ENCODE measurements around the gene NPFFR1. TPM values are rescaled to one million over a fixed set of nuclear protein-coding genes. Genes with fewer than 3 reads are reported as not detected.

The NPFFR1 gene
- total RNA-seq: not detected in 2 replicates

DNA sequence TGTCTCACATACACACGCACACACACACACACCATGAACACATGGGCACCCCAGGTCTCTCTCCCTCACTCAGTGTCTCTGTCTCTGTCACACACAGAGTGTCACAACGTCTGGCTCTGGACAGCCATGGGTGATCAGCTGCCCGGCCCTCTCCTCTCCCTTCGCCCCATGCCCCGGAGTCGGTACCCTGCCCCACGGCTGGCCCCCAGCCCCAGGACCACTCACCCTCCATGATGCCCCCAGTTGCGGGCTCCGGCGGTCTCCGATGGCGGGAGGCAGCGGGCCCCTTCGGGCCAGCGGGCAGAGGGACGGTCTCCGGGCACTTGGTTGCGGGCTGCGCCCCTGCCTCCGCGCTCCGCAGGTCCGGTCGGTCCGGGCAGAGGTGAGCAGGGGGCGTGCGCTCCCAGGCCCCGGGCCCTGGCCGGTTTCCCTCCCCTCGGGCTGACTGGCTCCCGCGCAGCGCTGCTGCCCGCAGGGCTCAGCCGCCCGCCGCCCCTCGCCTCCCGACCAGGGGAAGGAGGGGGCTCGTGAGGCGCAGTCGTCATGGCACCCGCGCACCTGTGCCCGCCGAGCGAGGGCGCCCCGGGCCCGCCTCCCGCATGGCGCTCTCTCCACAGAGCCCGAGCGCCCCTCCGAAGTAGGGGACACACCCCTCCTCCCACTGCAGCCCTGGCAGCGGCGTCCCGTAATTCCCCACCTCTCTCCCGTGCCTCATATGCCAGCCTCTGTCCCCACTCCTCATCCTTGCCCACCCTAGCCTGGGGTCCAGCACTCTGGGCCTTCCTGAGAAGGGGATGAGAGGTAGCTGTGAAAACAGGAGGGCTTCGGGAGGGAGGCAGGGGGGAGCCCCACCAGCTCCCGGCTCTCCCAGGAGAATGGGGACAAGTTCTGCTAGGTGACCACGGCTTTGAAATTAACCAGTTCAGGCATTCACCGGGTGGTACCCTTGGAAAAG is at the start of gene NPFFR1:
NPFFR1 (minus strand) TSS at position 560 of the 955 bp plus-strand sequence; CDS start at position 232, 328 bp downstream.
- DNase-seq (ENCODE audit: extremely low read depth, low read depth, low spot score): no peak

GRCh38 chr10:70333268-70333667 is 49.5 kb upstream of the NPFFR1 start:
- DNase-seq (ENCODE audit: extremely low read depth, low read depth, low spot score): no peak

DNA sequence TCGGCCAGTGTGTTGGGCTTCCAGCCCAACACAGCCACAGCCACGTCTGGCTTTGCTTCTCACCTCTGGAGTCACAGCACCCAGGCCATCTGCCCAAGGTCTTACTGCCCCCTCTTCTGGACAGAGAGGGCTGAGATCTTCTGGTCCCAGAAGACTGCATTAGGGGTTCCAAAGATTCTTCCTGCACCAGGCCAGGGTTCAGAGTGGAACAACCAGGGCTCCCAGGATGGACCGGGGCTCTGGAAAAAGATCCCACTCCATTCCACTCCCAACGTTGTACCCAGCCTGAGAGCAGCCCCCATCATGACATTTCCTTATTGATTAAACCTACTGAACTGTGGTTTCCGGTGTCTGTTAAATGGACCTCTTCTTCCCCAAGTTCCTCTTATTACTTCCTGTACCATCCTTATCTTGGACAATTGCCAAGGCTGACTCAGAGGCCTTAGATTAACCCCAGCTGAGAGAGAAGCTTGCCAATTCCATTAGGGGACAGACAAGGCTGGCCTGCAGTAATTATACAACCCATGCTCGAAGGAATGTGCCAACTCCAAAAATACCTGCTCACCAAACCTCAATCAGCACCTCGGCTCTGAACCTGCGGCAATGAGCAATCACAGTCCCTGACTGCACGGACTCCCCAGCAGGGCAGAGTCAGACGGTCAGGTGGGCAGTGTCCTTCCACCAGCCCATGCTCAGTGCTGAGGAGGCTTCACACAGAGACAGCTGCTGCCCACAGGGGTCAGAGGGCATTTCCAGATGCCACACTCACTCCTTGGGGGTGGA is 47.9 kb upstream of the NPFFR1 start:
- DNase-seq (ENCODE audit: extremely low read depth, low read depth, low spot score): peak; percentile 75

DNA sequence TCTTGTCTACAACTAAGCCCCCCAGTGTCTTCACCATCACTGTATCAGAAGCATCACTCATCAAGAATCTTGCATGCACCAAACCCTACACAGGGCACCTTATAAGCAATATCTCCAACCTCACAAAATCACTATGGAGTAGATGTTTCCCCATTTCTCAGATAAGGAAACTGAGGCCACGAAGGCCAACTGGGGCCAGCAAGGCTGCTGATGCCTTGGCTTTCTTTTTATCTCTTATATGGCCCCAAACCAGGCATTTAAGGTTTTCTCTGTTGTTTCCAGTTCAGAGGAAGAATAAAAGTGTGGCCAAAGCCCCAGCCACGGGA is 47.3 kb upstream of the NPFFR1 start:
- DNase-seq (ENCODE audit: extremely low read depth, low read depth, low spot score): no peak

- no peak for DNase-seq (ENCODE audit: extremely low read depth, low read depth, low spot score)
These were observed 46.9 kb upstream of the NPFFR1 start for GRCh38 chr10:70330671-70331070.

DNA sequence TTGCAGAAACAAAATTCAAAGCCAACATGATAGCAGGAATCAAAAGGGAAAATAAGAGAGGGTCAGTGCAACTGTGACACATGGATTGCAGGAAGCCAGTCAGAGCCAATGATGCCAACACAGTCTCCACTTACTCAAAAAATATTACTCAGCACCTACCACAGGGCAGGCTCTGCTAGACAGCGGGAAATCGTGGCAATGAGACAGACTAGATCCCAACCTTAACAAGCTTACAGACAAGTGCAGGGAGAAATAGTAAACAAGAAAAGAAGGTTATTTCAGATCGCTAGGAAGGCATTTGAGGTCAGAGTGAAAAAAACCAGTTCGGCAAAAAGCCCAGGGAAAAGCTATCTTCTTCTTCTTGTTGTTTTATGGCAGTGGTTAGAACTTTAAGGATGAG is 45.2 kb upstream of the NPFFR1 start:
- no peak for DNase-seq (ENCODE audit: extremely low read depth, low read depth, low spot score)

- no peak for DNase-seq (ENCODE audit: extremely low read depth, low read depth, low spot score)
These were observed 44.2 kb upstream of the NPFFR1 start for GRCh38 chr10:70328018-70328417.

- DNase-seq (ENCODE audit: extremely low read depth, low read depth, low spot score): no peak
These were observed 41.4 kb upstream of the NPFFR1 start for GRCh38 chr10:70324951-70325781.

- no peak for DNase-seq (ENCODE audit: extremely low read depth, low read depth, low spot score)
These were observed 40.6 kb upstream of the NPFFR1 start for GRCh38 chr10:70324339-70324861.

DNA sequence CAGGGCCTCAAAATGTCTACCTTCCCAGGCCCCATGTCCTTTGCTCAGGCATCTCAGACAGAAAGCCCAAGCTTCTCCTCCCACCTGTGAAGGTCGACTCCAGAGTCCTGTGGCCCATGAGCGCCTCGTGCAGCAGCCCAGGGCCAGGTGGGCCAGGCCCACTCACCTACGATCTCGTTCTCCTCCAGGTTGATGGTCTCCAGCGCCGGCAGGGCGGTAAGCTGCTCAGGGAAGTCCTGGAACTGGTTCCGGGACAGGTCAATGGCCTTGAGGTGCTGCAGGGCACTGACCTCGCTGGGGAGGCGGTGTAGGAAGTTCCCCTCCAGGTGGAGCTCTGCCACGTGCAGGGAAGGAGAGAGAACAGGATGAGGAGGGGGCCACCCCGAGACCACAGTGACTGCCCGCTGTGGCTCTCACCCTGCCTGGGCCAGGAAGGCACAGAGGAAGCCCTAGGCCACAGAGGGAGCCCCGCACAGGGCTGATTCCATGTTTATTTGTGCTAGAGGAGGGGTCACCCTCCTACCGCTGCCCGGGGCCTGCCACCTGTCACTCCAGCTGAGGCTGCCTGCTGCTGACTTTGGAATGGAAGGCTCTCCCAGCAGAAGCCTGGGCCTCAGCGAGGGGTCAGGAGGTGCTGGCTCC is 40.0 kb upstream of the NPFFR1 start:
- no peak for DNase-seq (ENCODE audit: extremely low read depth, low read depth, low spot score)

DNA sequence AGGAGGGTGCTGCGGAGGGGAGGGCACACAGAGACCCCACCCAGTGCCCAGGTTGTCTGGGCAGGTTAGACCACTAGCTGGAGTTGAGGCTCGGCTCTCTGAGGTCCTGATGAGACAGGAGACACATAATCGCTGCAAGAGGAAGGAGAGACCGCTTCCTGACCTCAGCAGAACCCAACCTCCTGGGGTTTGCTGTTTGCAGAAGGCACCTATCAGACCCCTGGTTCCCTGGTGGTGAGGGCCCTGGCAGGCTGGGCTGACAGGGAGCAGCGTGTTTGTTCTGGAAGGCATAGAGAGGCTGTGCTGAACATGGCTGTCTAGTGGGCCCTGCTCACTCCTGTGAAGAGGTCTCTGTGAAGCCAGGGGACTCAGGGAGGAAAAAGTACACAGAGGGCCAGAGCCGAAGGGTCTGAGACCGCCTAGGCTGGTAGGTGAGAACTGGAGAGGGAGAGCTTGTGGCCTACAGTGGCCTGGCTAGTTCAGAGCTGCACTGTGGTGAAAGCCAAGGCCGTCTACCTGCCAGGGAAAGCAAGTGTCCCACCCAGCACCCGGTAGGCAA is 39.4 kb upstream of the NPFFR1 start:
- DNase-seq (ENCODE audit: extremely low read depth, low read depth, low spot score): no peak

- no peak for DNase-seq (ENCODE audit: extremely low read depth, low read depth, low spot score)
These were observed 38.4 kb upstream of the NPFFR1 start for GRCh38 chr10:70321897-70322890.

GRCh38 chr10:70321233-70321632 is 37.4 kb upstream of the NPFFR1 start:
- DNase-seq (ENCODE audit: extremely low read depth, low read depth, low spot score): no peak

- DNase-seq (ENCODE audit: extremely low read depth, low read depth, low spot score): no peak
These were observed 36.9 kb upstream of the NPFFR1 start for GRCh38 chr10:70320751-70321150.

- DNase-seq (ENCODE audit: extremely low read depth, low read depth, low spot score): no peak
These were observed 36.0 kb upstream of the NPFFR1 start for GRCh38 chr10:70319824-70320223.

- no peak for DNase-seq (ENCODE audit: extremely low read depth, low read depth, low spot score)
These were observed 35.4 kb upstream of the NPFFR1 start for GRCh38 chr10:70319183-70319582.

DNA sequence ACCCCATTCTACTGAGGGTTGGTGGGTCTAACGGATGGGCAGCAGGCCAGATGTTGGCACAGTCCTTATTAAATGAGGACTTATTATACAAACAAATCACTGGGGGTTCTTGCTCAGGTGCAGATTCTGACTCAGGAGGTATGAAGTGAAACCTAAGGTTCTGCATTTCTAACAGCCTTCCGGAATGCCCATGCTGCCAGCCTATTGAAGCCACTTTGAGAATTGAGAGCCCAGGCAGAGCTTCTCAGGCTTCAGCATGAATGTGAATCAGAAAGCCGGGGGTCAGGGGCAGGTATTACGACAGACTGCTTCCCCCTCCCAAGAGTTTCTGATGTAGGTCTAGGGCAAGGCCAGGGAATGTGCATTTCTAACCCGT is 34.1 kb upstream of the NPFFR1 start:
- DNase-seq (ENCODE audit: extremely low read depth, low read depth, low spot score): no peak

- no peak for DNase-seq (ENCODE audit: extremely low read depth, low read depth, low spot score)
These were observed 33.6 kb upstream of the NPFFR1 start for GRCh38 chr10:70317272-70317942.
